Raji (cell line): Measurements from ENCODE around the gene ZRANB1.

Experiments
- POLR2A ChIP-seq: IDR thresholded peaks from 2 replicates; pipeline ENCODE4 v1.6.1; 2011; ENCODE audit warnings: low read depth, low read length, control low read depth; ENCODE audit not compliant: insufficient read depth

ZRANB1 gene

DNA sequence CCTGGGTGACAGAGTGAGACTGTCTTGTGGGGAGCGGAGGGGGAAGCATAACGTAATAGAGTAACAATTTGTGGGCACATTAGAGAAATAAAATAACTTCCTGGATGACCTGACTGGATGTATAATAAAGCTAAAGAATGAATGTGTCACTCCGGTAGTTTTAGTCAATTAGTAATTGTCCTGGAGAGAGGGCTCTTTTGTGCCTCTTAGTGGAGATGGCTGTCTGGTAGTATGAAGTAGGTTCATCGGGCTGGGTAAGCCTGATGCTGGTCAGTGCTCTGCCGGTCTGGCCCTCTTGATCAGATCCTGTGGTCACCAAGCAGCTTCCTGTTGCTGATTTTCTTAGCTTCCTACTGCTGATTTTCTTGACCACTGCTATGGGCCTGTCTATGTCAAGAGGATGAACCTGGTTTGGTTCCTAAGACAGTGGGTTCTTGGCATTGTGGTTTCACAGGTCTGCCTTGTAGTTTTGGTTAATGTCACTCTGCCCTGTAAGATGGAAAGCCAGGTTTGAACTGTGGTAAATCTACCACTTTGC, 34.1 kb downstream of the ZRANB1 start:
- no peak for TF ChIP-seq POLR2A

DNA sequence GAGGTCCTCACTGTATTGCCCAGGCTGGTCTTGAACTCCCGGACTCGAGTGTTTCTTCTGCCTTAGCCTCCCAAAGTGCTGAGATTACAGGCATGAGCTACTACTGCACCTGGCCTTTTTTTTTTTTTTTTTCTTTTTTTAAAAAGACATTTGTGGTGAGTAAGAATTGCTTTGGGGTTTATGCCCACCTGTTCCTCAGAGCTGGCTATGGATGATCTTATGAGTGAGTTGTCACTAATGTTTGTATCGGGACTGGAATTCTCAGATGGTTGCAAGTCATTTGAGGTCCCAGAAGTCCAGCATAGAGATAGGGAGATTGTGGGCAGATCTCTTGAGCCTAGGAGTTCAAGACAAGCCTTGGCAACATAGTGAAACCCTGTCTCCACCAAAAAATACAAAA, 35.2 kb downstream of the ZRANB1 start:
- TF ChIP-seq POLR2A: no peak

DNA sequence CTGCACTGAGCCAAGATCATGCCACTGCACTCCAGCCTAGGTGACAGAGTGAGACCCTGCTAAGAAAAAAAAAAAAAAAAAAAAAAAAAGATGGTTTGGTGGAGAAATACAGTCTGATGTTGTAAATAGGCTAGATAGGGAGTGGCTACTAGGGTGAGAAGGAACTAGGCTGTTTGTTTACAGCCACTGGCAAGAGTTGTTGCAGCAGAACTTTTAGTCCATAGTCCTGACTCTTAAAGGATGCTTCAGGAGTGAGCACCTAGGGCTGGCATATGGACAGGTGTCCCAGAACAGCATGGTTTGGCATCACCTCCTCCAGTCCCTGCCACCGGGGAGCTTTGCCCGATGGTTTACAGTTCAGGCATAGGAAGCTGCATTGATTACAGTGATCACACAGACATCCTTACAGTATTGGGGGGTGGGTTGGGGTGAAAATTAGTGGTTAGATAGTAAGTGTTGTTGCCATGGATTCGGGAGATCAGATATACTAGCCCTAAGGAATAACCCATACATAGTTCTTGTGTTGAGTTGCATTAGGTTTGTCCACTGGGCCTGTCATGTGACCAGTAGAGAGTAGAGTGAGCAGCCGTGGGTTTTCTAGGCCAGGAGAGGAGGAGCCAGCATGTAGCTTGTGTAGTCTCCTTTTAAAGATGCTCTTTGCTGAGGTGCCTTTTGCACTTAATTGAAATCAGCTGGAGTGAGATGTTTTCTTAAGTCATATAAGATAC, 35.9 kb downstream of the ZRANB1 start:
- TF ChIP-seq POLR2A: no peak

DNA sequence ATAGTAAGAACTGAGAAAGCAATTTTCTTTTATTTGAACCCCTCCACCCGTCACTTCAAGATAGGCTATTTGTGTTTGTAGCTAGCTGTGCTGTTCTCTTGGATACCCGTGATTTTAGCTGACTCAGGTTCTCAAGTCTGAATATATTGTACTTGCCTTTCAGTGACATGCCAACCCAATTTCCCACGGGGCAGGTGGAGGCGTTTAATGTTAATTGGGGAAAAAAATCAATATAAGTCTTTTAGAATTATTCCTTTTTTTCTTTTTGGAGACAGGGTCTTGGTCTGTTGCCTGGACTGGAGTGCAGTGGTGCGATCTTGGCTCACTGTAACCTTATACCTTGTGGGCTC, 36.4 kb downstream of the ZRANB1 start:
- TF ChIP-seq POLR2A: no peak

DNA sequence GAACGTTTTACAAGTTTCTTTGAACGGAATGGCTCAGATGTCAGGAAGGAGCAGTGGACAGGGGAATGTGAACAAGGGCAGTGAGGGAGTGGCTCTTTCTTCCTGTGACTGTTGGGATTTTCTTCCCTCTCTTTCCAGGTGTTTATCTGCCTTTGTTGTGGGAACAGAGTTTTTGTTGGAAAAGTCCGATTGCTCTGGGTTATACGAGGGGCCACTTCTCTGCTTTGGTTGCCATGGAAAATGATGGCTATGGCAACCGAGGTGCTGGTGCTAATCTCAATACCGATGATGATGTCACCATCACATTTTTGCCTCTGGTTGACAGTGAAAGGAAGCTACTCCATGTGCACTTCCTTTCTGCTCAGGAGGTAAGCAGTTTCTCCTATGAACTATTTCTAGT, 41.4 kb downstream of the ZRANB1 start:
- TF ChIP-seq POLR2A: no peak

DNA sequence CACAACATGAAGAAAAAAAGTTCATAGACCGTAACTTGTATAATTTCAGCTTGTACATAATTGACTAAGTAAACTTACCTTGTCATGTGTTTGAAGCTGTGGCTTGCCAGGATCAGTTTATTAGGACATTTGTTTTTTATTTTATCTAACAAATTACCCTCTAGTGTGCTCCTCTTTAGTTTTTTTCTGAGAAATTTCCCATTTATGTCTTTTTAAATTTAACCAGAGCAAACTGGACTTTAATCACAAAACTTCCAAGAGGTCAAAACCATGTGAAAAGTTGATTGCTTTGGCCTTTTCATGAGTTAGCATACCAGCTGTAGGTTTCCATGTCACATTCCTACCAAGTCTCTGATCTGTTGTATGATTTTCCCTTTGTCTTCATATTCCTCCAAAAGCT, 42.5 kb downstream of the ZRANB1 start:
- TF ChIP-seq POLR2A: no peak

DNA sequence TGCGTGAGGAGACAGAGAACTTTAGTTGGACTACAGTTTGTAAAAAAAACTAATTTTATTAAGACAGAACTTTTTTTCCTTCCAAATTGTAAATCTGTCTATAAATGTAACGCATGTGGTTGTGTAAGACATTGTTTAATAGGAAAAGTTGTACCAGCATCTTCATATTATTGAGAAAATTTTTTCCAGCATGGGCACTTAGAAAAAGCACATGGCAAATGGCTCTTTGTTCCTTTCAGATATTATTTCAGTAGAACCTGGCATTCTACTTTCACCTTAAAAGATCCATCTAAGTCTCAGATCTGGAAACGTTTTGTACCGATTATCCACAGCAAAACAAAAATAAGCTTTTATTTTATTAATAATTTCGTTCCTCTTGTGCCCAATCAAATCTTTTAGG, 43.2 kb downstream of the ZRANB1 start:
- no peak for TF ChIP-seq POLR2A

DNA sequence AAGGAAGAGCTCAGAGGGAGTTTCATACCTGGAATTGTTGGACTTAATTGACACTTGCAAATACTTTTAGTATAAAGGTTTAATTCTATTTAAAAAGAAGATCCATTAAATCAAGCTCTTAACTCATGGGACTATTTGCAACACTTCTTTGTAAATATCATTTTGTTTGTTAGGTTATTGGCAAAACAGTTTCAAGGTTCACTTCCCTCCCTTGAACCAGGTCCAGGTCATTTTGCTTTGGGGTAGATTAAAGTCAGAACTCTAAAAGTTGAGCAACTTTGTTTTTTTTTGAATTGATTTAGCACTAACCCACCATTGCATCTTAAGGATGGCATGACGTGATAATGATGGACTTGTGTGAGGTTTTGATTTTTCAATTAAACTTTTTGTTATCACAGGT, 45.9 kb downstream of the ZRANB1 start:
- TF ChIP-seq POLR2A: no peak

DNA sequence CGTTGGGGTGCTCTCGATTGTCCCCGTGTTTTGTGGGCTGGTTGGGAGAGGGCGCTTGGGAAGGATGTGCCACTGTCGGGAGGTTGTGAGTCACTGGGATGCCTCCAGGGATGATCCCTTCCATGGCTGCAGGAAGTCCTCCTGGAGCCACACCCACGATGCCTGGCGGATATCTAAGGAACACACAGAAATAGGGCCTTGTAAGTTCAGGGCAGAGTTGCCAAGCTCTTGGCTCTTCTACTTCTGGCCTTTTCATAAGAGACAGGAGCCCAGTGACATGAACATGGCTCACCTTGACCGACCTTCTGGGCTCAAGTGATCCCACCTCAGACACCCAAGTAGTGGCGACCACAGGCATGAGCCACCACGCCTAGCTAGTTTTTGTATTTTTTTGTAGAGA, 47.6 kb downstream of the ZRANB1 start:
- no peak for TF ChIP-seq POLR2A

DNA sequence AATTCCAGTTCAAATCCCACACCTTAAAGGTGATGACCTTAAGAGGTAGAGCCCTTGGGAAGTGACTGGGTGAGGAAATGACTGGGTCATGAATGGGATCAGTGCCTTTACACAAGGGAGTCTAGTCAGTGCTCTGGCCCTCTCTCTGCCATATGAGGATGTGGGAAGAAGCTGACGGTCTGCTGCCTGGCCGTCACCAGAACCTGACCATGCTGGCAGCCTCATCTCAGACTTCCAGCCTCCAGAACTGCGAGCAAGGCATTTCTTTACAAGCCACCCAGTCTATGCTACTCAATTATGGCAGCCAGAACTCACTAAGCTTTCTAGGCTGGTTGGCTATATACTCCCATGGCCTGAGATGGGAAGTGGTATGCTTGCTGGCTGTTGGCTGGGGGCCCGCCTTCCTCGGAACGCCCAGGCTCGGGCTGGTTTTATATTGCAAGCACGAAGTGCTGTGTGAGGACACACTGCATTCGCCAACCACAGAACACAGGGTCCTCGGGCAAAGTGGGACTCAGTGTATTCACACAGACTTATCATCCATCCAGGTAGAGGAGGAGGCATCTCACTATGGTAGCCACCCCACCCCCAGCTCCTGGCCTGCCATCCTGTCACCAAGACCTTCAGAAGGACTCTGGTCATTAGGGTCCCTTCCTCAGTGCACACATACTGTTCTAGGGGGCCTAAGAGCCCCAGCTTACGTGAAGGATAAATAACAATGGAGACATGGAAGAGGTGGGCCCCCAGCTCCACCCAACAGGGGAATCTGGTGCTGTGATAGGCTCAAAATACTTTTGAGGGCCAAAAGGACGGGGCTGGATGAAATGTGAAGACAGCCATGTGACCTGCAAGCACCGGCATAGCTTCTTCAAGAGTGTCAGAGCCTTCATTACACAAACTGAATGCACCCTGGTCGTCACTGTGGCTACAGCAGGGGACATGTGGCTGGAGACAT, 49.0 kb downstream of the ZRANB1 start:
- TF ChIP-seq POLR2A: no peak

DNA sequence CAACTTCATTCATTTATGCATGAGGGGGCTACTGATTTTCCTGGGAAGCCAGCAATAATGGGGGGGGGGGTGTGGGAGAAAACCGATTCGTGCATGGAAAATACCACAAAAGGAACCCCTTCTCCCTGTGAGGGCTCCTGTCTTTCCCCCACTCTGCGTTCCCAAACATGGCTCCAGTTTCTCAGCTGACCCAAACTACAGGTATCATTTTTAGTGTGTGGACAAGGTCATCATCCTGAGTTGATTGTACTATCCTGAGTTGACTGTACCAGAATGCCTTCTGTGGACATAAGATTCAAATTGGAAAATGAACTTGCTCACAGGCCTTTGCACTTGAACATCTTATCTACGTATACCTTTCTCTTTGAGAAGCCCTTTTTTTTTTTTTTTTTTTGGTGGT, 49.9 kb downstream of the ZRANB1 start:
- no peak for TF ChIP-seq POLR2A

DNA sequence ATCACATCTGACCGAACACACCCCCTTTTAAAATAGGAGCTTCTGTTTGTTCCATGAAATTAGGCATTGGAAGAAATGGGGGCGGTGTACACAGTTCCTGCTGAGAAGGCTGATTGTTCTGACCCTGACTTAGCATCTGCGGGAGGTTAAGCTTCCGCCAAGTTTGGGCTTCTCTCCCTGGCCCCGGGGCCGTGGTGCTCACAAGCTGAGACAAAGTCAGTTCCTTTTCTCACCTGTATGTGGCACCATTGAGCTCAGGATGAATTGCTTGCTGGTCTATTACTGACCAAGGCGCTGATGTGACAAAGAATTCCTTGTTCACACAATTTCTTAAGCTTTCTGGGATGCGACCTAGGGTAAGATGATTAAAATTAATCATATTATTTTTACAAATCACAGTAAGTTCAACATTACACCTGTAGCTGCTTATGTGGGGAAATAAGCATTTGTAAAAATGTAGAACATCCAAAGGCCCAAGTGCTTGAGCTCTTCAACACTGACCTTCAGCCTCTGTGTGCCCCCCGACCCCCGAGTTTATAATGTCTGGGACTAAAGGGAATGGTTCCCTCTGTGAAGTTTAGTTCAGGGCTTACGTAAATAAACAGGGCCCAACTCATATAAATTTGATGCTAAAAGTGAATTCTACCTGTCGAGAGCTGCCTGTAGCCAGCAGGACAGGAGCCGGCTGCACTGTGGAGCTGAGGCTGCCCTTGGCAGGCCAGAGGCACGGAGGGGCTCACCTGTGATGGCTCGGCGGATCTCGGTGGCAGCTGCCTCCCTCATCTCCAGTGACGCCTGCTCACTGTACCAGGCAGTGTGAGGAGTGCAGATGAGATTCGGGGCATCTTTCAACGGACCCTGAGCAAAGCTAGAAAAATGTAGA, 50.8 kb downstream of the ZRANB1 start:
- TF ChIP-seq POLR2A: no peak

DNA sequence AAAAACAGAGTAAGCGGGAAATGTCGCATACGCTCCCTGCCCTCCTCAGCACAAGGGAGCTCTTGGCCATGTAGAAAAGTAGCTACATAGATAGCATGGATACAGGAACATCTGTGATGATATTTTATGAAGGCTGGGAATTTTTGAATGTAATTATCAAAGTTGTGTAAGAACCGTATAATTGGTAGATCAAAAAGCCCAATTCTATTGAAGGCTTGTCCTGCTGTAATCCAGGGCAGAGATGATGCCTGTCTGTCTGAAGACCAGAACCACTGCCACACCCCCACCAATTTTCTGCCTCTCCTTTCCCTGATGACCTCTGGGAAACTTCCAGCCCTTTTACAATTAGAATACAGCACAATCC, 51.4 kb downstream of the ZRANB1 start:
- TF ChIP-seq POLR2A: no peak

DNA sequence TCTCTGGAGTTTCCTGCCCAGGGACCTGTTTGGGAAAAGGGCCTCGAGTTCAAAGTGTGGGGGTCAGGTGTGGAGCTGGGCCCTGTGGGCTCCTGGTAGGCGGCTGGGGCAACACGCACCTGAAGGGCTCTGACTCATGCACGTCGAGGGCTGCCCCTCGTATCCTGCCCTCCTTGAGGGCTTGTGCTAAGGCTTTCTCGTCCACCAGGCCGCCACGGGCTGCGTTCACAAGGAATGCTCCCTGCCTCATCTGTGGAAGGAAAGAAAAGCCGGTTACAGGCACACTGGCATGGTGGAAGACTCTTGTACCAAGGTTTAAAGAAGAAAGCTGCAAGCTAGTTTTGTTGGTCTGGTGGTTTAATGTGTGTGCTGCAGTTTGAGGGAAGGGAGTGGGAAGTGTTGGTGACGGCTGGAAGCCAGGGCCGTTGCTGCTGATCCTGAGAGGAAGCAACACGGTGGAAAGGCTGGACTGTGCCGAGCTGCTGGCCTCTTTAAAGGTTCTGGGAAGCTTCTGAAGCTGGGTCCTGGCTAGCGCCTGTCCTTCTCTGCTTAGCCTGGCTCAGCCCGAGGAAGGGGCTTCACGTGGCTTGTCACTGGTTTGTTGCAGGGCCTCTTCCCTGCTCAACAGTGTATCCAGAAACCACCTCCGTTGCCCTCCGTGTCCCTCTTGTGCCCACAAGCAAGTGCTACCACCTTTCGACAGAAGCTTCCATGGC, 52.0 kb downstream of the ZRANB1 start:
- no peak for TF ChIP-seq POLR2A

DNA sequence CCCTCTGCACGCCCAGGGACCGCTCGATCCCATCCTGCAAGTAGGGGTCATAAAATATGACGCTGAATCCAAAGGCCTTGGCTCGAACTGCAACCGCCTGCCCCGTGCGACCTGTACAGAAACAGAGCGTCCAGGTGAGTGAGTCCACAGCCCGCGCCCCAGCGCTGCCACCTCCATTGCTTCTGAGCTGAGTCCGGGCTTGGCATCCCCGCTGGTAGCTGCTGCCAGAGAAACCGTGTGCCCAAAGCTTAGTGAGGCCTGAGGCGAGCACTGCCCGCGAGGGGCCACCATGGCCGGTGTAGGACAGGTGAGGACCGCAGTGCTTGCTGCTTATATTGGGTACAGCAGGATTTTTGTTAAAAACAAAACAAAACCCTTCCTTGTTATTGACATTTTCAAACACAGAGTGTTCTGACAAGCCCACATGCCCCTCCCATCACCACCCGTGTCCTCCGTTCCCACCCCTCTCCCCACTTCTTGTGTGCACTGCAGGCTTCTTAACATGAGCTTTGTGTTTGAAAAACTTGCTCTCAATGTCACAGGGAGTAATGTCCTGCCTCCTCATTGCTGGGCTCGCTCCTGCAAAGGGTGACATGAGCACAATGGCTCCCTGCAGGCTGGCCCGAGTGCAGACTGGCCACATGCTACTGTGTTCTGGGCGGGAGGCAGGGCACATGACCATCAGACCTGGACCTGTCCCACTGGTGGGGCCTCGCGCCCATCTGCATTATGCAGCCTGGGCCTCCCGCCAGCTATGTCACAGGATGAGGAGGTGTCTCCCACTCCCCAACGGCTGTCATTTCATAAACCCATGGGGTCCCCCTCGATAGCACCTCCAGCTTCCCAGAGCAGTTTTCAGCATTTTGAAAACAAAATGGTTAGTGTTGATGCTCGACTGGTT, 52.9 kb downstream of the ZRANB1 start:
- TF ChIP-seq POLR2A: no peak
